HG02884 (cell line): ENCODE results near the gene AIFM3.

Experiments used
- ATAC-seq: cut with Tn5 transposase; IDR thresholded peaks from one replicate; pipeline ENCODE4 v1.9.1; 2021; ENCODE audit warnings: mild to moderate bottlenecking, moderate library complexity; ENCODE audit not compliant: unreplicated experiment

Gene AIFM3

GRCh38 chr22:21022955-21023614, 56.0 kb downstream of the AIFM3 start:
- ATAC-seq, result no peak

- no peak for ATAC-seq
Measured at GRCh38 chr22:21025266-21025665, 58.2 kb downstream of the AIFM3 start.

DNA sequence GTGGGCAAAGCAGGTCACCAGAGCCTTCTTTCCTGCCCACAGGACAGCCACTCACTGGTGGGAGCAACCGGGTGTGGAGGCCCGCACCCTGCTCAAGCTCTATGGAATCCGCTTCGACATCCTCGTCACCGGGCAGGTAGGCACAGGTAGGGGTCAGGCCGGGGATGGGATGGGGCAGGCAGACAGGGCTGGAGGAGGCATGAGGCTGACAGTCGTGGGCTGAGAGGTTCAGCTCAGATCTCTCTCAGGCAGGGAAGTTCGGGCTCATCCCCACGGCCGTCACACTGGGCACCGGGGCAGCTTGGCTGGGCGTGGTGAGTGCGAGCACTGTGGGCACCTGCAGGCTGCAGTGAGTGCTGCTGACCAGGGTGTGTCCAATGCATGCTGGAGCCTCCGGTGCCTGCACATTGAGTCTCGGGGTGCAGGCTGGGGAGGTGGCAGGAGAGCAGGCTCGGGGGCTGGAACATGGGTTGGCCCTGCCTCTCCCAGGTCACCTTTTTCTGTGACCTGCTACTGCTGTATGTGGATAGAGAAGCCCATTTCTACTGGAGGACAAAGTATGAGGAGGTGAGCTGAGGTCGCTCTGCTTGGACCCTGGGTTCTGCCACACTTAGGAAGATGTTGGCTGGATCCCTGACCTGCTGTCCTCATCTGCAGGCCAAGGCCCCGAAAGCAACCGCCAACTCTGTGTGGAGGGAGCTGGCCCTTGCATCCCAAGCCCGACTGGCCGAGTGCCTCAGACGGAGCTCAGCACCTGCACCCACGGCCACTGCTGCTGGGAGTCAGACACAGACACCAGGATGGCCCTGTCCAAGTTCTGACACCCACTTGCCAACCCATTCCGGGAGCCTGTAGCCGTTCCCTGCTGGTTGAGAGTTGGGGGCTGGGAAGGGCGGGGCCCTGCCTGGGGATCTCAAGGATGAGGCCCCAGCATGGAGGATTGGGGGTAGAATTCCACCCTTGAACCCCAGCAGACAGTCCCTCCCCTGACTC, 59.0 kb downstream of the AIFM3 start:
- no peak for ATAC-seq

GRCh38 chr22:21026783-21027692, 60.0 kb downstream of the AIFM3 start:
- ATAC-seq, result no peak

DNA sequence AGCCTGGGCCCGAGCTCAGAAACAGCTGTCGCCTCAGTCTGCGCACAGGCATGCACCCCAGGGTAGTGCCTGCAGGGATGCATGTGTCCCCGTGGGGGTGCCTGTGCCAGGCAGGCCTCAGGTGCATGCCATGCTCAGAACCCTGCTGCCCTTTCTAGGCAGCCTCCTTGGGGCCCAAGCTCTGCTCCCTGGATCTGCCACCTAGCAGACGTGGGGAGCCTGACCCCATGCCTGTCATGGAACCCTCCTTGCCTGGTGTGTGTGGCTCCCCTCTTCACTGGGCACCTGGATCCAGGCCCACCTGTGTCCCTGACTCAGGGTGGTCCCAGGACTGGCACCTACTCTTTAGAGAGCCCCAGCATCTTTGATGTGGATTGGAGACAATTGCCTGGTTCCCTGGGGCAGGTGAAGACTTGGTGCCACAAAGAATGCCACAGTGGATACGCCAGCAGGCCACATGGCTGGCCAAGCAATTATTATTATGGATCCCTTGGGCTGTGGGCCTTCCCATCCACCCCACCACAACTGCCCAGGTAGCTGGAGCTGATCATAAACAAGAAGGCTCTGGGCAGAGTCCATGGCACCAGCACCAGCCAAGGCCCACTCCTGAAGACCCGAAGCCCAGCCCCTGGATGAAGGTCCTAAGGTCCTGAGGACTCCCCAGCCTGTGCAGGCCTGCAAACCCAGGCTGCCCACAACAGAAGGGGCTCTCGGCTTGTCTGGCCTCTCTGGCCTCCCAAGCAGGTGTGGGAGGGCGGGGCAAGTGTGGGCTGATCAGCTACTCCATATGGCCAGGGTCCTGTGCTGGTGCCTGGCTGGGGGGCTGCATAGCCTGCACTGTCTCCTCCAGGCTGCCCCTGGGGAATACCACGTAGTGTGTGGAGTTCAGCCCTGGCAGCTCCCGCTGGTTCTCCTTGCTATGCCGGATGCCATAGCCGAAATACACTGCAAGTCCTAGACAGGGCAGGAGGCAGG, 61.5 kb downstream of the AIFM3 start:
- ATAC-seq, result no peak

GRCh38 chr22:21029486-21030025, 62.5 kb downstream of the AIFM3 start:
- no peak for ATAC-seq

- ATAC-seq, result no peak
Measured at GRCh38 chr22:21030032-21030431, 63.0 kb downstream of the AIFM3 start.
